CD4-positive, alpha-beta T cell treated with Interleukin-4 for 4 hours (primary cell): Measurements from ENCODE around the gene TAS1R3.

ENCODE experiments used
- DNase-seq: peaks from one replicate; pipeline ENCODE4 v3.0.0-alpha.2; 2020

TAS1R3 gene

GRCh38 chr1:1324524-1325287 is 6.4 kb upstream of the TAS1R3 start, which contains the start of the genes CPTP and INTS11:
CPTP (plus strand) TSS chr1:1324802; CDS start chr1:1326911, 2,109 bp downstream.
INTS11 (minus strand) TSS chr1:1324660; CDS start chr1:1324608, 52 bp downstream.
- peak; percentile 93 for DNase-seq

GRCh38 chr1:1325288-1326074 is 5.6 kb upstream of the TAS1R3 start:
- DNase-seq = no peak

GRCh38 chr1:1326075-1326605 is 4.9 kb upstream of the TAS1R3 start:
- DNase-seq = no peak

- DNase-seq = no peak
Observed at GRCh38 chr1:1327291-1327690, 3.8 kb upstream of the TAS1R3 start.

- no peak for DNase-seq
Observed at GRCh38 chr1:1328254-1328653, 2.8 kb upstream of the TAS1R3 start.

- no peak for DNase-seq
Observed at GRCh38 chr1:1329304-1330210, 1.5 kb upstream of the TAS1R3 start.

- DNase-seq = no peak
Observed at GRCh38 chr1:1330366-1331067, 563 bp upstream of the TAS1R3 start.

- DNase-seq = no peak
Observed at GRCh38 chr1:1332031-1332755, 1.1 kb downstream of the TAS1R3 start.

- no peak for DNase-seq
Observed at GRCh38 chr1:1332774-1333480, 1.8 kb downstream of the TAS1R3 start.

- no peak for DNase-seq
Observed at GRCh38 chr1:1333551-1334241, 2.6 kb downstream of the TAS1R3 start.

GRCh38 chr1:1334835-1335234 is 3.8 kb downstream of the TAS1R3 start:
- no peak for DNase-seq

GRCh38 chr1:1335283-1335682 is 4.2 kb downstream of the TAS1R3 start:
- no peak for DNase-seq

- DNase-seq = no peak
Observed at GRCh38 chr1:1335792-1336248, 4.7 kb downstream of the TAS1R3 start.

GRCh38 chr1:1336446-1336845 is 5.4 kb downstream of the TAS1R3 start:
- no peak for DNase-seq

GRCh38 chr1:1336931-1337792 is 6.1 kb downstream of the TAS1R3 start:
- no peak for DNase-seq

GRCh38 chr1:1337793-1338147 is 6.7 kb downstream of the TAS1R3 start:
- no peak for DNase-seq

GRCh38 chr1:1338278-1338677 is 7.2 kb downstream of the TAS1R3 start:
- DNase-seq = no peak

GRCh38 chr1:1340185-1340584 is 9.1 kb downstream of the TAS1R3 start:
- DNase-seq = no peak
